Activated T-helper 1 cell treated with anti-CD3 and anti-CD28 coated beads, Interleukin-12 subunit alpha, Interleukin-12 subunit beta, Interleukin-2, Interleukin-4 antibody, amounts not matched to agents 30 ng/mL and 10 ng/mL and 1 ng/mL, durations not matched to agents 14 hours and 24 hours and 36 hours (primary cell): ENCODE results near the gene FAM50A. TPM values are rescaled to one million over a fixed set of nuclear protein-coding genes. Genes with fewer than 3 reads are reported as not detected.
"Not testable (repeated sequence)": the region's sequence is repeated elsewhere in the genome, so short reads cannot be mapped to it uniquely, and the experiment has no call there.

ENCODE experiments used
- DNase-seq: peaks from one replicate; pipeline ENCODE4 v3.0.0; 2021; ENCODE audit warnings: low spot score
- H3K27ac Mint-ChIP-seq: one replicate; pipeline ENCODE4 v1.8.0; 2021; ENCODE audit warnings: mild to moderate bottlenecking, mixed read lengths
- H3K27me3 Mint-ChIP-seq: one replicate; pipeline ENCODE4 v1.8.0; 2022; ENCODE audit warnings: mild to moderate bottlenecking, moderate library complexity, mixed read lengths; ENCODE audit not compliant: insufficient read depth
- H3K36me3 Mint-ChIP-seq: one replicate; pipeline ENCODE4 v1.8.0; 2021; ENCODE audit warnings: low read depth, mixed read lengths
- H3K4me1 Mint-ChIP-seq: one replicate; pipeline ENCODE4 v1.8.0; 2021; ENCODE audit warnings: low read depth, mixed read lengths
- H3K4me3 Mint-ChIP-seq: one replicate; pipeline ENCODE4 v1.8.0; 2021; ENCODE audit warnings: mild to moderate bottlenecking, moderate library complexity, mixed read lengths
- H3K9me3 Mint-ChIP-seq: one replicate; pipeline ENCODE4 v1.8.0; 2021; ENCODE audit warnings: mixed read lengths
- intact Hi-C: fragments of 100-400 bp; cut with micrococcal nuclease; formaldehyde crosslinking; loops from one replicate; pipeline ENCODE4 v1.15.1; 2024
- total RNA-seq: library from RNA; stranded (reverse); gene quantifications from 2 replicates; pipeline ENCODE4 v1.2.3, GENCODE V29; 2022

The FAM50A gene
- 84.9 and 95.4 TPM in 2 replicates for total RNA-seq

- Mint-ChIP-seq H3K27me3 (no peaks in the 10 kb centered on the region), H3K4me1 (no peaks in the 10 kb centered on the region), H3K4me3 (peak within 1 kb of the TSS; percentile 78), H3K9me3 (no peaks in the 10 kb centered on the region), H3K36me3 (peaks cover 11% of the 10 kb centered on the region), H3K27ac (peak within 1 kb of the TSS; percentile 78)
- intact Hi-C loops = loop anchor here (1.0 to 2.0 kb wide), 2 partner anchors 34 to 47 kb away; partner anchors contain the start of gene SLC10A3
- DNase-seq = peak; percentile 73
These were observed at the start of gene FAM50A for GRCh38 chrX:154443992-154444754. FAM50A (plus strand) TSS chrX:154444141; CDS start chrX:154444236, 95 bp downstream.

GRCh38 chrX:154396363-154396762, 47.6 kb upstream of the FAM50A start:
- H3K36me3 Mint-ChIP-seq = peaks cover 20% of the 10 kb centered on the region
- H3K27ac Mint-ChIP-seq = not testable (repeated sequence)

GRCh38 chrX:154396973-154397887, 46.7 kb upstream of the FAM50A start:
- Mint-ChIP-seq H3K9me3 (no peaks in the 10 kb centered on the region), H3K27me3 (no peaks in the 10 kb centered on the region), H3K4me3 (peak overlapping the region; percentile 98), H3K27ac (peak overlapping the region; percentile 99), H3K4me1 (peaks cover 8% of the 10 kb centered on the region), H3K36me3 (peaks cover 20% of the 10 kb centered on the region)
- DNase-seq = peak; percentile 59
- intact Hi-C loops = loop anchor here (5.0 to 10.0 kb wide), 3 partner anchors 135 to 672 kb away; partner anchors contain the start of genes ABCD1, ARHGAP4 and BCAP31

More at GRCh38 chrX:154396363-154396762, 47.6 kb upstream of the FAM50A start:
- not testable (repeated sequence) for H3K9me3 Mint-ChIP-seq, DNase-seq, H3K27me3 Mint-ChIP-seq, H3K4me1 Mint-ChIP-seq
- intact Hi-C loops = loop anchor here (5.0 to 10.0 kb wide), 3 partner anchors 136 to 672 kb away; partner anchors contain the start of genes ABCD1, ARHGAP4 and BCAP31
- H3K4me3 Mint-ChIP-seq = peak overlapping the region; percentile 98

GRCh38 chrX:154397888-154398667, 45.9 kb upstream of the FAM50A start, which contains the start of gene RPL10:
RPL10 (plus strand) TSS chrX:154398377; CDS start chrX:154398520, 143 bp downstream.
- DNase-seq = peak; percentile 91
- H3K36me3 Mint-ChIP-seq = peaks cover 20% of the 10 kb centered on the region
- no peaks in the 10 kb centered on the region for H3K27me3 Mint-ChIP-seq
- no peaks in the 10 kb centered on the region for H3K9me3 Mint-ChIP-seq
- peak within 1 kb of the TSS; percentile 99 for H3K27ac Mint-ChIP-seq
- H3K4me3 Mint-ChIP-seq = peak within 1 kb of the TSS; percentile 98
- intact Hi-C loops = loop anchor here (5.0 to 10.0 kb wide), 3 partner anchors 134 to 673 kb away; partner anchors contain the start of genes ABCD1, ARHGAP4 and BCAP31
- H3K4me1 Mint-ChIP-seq = peaks cover 8% of the 10 kb centered on the region

GRCh38 chrX:154398668-154399526, 45.0 kb upstream of the FAM50A start:
- no peaks in the 10 kb centered on the region for H3K9me3 Mint-ChIP-seq
- H3K27me3 Mint-ChIP-seq = no peaks in the 10 kb centered on the region
- peak overlapping the region; percentile 99 for H3K27ac Mint-ChIP-seq
- peak overlapping the region; percentile 98 for H3K4me3 Mint-ChIP-seq
- DNase-seq = peak; percentile 74
- H3K4me1 Mint-ChIP-seq = peaks cover 8% of the 10 kb centered on the region
- intact Hi-C loops = loop anchor here (5.0 to 10.0 kb wide), 3 partner anchors 133 to 674 kb away; partner anchors contain the start of genes ABCD1, ARHGAP4 and BCAP31
- peaks cover 20% of the 10 kb centered on the region for H3K36me3 Mint-ChIP-seq

- intact Hi-C loops = loop anchor here (5.0 to 10.0 kb wide), 3 partner anchors 133 to 675 kb away; partner anchors contain the start of genes ABCD1, ARHGAP4 and BCAP31
- no peak for DNase-seq
These were observed 44.2 kb upstream of the FAM50A start for GRCh38 chrX:154399527-154400368.

GRCh38 chrX:154400369-154400817, 43.5 kb upstream of the FAM50A start:
- DNase-seq, H3K27me3 Mint-ChIP-seq, intact Hi-C loops, H3K9me3 Mint-ChIP-seq, H3K27ac Mint-ChIP-seq, H3K4me1 Mint-ChIP-seq: not testable (repeated sequence)
- H3K36me3 Mint-ChIP-seq = peaks cover 20% of the 10 kb centered on the region
- peak overlapping the region; percentile 98 for H3K4me3 Mint-ChIP-seq

More at GRCh38 chrX:154399527-154400368, 44.2 kb upstream of the FAM50A start:
- H3K4me3 Mint-ChIP-seq = peak overlapping the region; percentile 98
- H3K9me3 Mint-ChIP-seq = no peaks in the 10 kb centered on the region
- peaks cover 20% of the 10 kb centered on the region for H3K36me3 Mint-ChIP-seq
- no peaks in the 10 kb centered on the region for H3K27me3 Mint-ChIP-seq
- H3K27ac Mint-ChIP-seq = peak overlapping the region; percentile 99
- peaks cover 8% of the 10 kb centered on the region for H3K4me1 Mint-ChIP-seq

GRCh38 chrX:154401045-154401799, 42.7 kb upstream of the FAM50A start:
- Mint-ChIP-seq H3K4me1 (peaks cover 8% of the 10 kb centered on the region), H3K4me3 (peak overlapping the region; percentile 98), H3K9me3 (no peaks in the 10 kb centered on the region), H3K27me3 (no peaks in the 10 kb centered on the region), H3K36me3 (peaks cover 20% of the 10 kb centered on the region), H3K27ac (peak overlapping the region; percentile 52)
- intact Hi-C loops = no loop called here
- no peak for DNase-seq

GRCh38 chrX:154401918-154402621, 41.9 kb upstream of the FAM50A start:
- H3K36me3 Mint-ChIP-seq = peaks cover 20% of the 10 kb centered on the region
- no peak for DNase-seq
- no peaks in the 10 kb centered on the region for H3K27me3 Mint-ChIP-seq
- peaks cover 8% of the 10 kb centered on the region for H3K4me1 Mint-ChIP-seq
- intact Hi-C loops = no loop called here
- H3K4me3 Mint-ChIP-seq = no peak overlapping the region
- no peaks in the 10 kb centered on the region for H3K9me3 Mint-ChIP-seq
- peak overlapping the region; percentile 34 for H3K27ac Mint-ChIP-seq
